ENCODE measurements around the gene SPO11. TPM values are rescaled to one million over a fixed set of nuclear protein-coding genes. Genes with fewer than 3 reads are reported as not detected.

Gene SPO11
- total and polyA plus RNA-seq, 3 experiments from 2014 or later = not detected

DNA sequence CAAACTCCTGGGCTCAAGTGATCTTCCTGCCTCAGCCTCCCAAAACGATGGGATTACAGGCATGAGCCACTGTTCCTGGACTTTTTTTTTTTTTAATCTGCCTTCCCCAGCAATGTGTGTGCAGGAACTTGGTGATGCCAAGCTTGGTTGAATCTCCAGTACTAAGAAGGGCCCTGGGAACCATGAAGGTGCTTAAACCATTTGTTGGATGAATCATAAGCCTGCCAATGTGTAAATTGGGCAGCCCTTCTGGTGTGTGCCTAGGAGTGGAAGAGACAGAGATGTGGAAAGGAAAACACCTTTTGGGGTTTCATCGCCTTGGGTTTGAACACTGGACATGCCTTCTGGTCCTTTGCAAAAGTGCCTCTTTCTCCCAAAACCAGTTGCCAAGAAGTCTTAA is 7.1 kb upstream of the SPO11 start:
- Mint-ChIP-seq H3K9me3 (peaks cover 0 to 3% (median 0%) of the 10 kb centered on the region in 5 donors), H3K27me3 (peaks cover 24 to 64% of the 10 kb centered on the region in 2 donors), H3K4me1 (no peaks in the 10 kb centered on the region), H3K27ac (no peak overlapping the region), H3K4me3 (no peak overlapping the region), H3K36me3 (peaks cover 0 to 2% (median 0%) of the 10 kb centered on the region in 3 donors)
- Histone ChIP-seq H3K27me3 (ENCODE audit: insufficient read depth, low read length, poor library complexity, severe bottlenecking) (peaks cover 4% of the 10 kb centered on the region), H3K4me1 (ENCODE audit: insufficient read depth, low read length) (no peaks in the 10 kb centered on the region), H3K27ac (ENCODE audit: low read depth, low read length) (no peak overlapping the region), H3K4me3 (ENCODE audit: low read length) (no peak overlapping the region), H3K9me3 (ENCODE audit: low read length) (no peaks in the 10 kb centered on the region), H3K36me3 (ENCODE audit: insufficient read depth, low read length) (no peaks in the 10 kb centered on the region)
- no peak for DNase-seq
- CTCF ChIA-PET = no interaction called here
- POLR2A ChIA-PET = no interaction called here

DNA sequence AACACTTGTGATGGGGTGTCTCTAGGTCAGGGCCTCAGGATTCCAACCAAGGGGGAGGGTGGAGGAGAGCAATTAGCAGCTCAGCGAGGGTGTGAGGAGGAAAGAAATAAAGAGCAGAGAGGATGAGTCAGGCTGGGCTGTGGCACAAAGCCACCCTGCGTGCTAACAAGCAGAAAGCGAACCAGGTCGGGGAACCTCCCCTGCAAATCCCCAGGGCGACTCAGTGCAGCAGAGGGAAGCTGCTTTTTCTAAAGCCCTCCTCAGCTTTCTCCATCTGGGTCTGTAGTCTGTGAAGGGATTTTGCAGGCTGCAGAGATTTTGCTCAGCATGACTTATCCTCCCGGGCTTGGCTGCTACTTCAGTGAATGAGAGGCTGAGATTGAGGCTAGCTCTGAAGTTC is 6.6 kb upstream of the SPO11 start:
- no peaks in the 10 kb centered on the region for H3K4me1 Mint-ChIP-seq
- Histone ChIP-seq H3K9me3 (ENCODE audit: low read length) (no peaks in the 10 kb centered on the region), H3K4me1 (ENCODE audit: insufficient read depth, low read length) (no peaks in the 10 kb centered on the region), H3K4me3 (ENCODE audit: low read length) (no peak overlapping the region), H3K27ac (ENCODE audit: low read depth, low read length) (no peak overlapping the region), H3K27me3 (ENCODE audit: insufficient read depth, low read length, poor library complexity, severe bottlenecking) (peaks cover 4% of the 10 kb centered on the region), H3K36me3 (ENCODE audit: insufficient read depth, low read length) (no peaks in the 10 kb centered on the region)
- H3K9me3 Mint-ChIP-seq = peaks cover 0 to 3% (median 0%) of the 10 kb centered on the region in 5 donors
- H3K4me3 Mint-ChIP-seq = no peak overlapping the region
- POLR2A ChIA-PET = no interaction called here
- peaks cover 24 to 63% of the 10 kb centered on the region in 2 donors for H3K27me3 Mint-ChIP-seq
- no peak for DNase-seq
- CTCF ChIA-PET = no interaction called here
- H3K27ac Mint-ChIP-seq = no peak overlapping the region
- peaks cover 0 to 2% (median 0%) of the 10 kb centered on the region in 3 donors for H3K36me3 Mint-ChIP-seq

DNA sequence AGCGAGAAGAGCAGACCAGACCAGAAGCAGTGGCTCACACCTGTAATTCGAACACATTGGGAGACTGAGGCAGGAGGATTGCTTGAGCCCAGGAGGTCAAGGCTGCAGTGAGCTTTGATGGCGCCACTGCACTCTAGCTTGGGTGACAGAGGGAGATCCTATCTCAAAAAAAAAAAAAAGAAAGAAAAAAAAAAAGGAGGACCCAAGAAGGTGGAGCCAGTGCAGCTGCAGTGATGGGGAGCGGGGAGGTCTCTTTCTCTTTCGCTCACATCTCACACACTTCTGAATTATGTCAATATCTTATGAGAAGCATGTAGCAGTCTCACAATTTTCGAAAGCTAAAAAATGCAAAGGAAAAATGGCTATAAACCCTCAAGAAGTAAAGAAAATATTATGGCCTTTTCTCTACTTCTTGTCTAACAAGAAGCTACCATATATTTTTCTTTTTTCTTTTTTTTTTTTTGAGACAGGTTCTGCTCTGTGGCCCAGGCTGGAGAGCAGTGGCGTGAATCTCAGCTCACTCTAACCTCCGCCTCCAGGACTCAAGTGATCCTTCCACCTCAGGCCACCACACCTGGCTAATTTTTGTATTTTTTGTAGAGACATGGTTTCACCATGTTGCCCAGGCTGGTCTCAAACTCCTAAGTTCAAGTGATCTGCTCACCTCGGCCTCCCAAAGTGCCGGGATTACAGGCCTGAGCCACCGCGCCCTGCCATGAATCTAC is 3.8 kb upstream of the SPO11 start:
- ChIA-PET POLR2A (interaction anchor here (0.7 kb wide), 1 partner anchor 904 kb away, joined by 3 read pairs; no protein-coding TSS in a partner anchor), CTCF (no interaction called here)
- Histone ChIP-seq H3K4me3 (ENCODE audit: low read length) (no peak overlapping the region), H3K4me1 (ENCODE audit: insufficient read depth, low read length) (no peaks in the 10 kb centered on the region), H3K27ac (ENCODE audit: low read depth, low read length) (no peak overlapping the region), H3K36me3 (ENCODE audit: insufficient read depth, low read length) (no peaks in the 10 kb centered on the region), H3K9me3 (ENCODE audit: low read length) (no peaks in the 10 kb centered on the region), H3K27me3 (ENCODE audit: insufficient read depth, low read length, poor library complexity, severe bottlenecking) (no peaks in the 10 kb centered on the region)
- Mint-ChIP-seq H3K9me3 (peaks cover 0 to 3% (median 0%) of the 10 kb centered on the region in 5 donors), H3K27me3 (peaks cover 21 to 60% of the 10 kb centered on the region in 2 donors), H3K27ac (no peak overlapping the region), H3K4me1 (no peaks in the 10 kb centered on the region), H3K36me3 (peaks cover 0 to 2% (median 0%) of the 10 kb centered on the region in 3 donors), H3K4me3 (no peak overlapping the region)
- DNase-seq = no peak

DNA sequence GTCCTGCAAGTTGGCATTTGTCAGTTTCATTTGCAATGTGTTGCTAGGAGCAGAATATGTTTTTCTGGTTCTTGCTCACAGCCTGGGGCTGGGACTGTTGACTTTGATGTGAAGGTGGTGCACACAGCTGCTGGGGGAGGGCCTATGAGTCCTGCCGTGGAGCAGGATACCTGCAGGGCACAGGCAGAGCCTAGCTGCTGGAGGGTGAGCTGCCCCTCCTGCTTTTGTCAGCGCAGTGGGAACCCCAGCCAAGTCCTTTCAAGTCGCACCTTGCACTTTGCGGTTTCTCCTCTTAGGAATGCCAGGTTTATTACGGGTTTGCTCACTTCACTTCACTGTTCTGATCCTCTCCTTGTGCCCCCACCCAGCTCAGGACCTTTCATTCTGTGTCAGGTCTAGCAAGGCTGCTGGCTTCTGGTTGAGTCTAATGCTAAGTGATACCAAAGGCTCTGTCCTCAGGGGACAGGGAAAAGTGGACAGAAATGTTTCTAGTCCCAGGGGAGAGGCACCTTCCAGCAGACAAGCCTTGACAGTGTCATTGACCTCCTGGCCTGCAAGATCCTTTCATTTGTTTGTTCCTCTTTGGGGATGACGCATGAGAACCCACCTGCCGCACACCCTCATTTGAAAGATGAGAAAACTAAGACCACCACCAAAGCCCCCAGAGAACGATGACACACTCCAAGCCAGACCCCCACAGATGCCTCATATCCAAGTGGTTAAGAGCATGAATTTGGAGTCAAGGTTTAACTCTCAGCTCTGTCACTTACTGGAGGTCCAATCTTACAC is 2.7 kb upstream of the SPO11 start:
- CTCF ChIA-PET = no interaction called here
- no peaks in the 10 kb centered on the region for H3K4me1 Mint-ChIP-seq
- H3K9me3 Mint-ChIP-seq = peaks cover 0 to 3% (median 0%) of the 10 kb centered on the region in 5 donors
- no peaks in the 10 kb centered on the region for H3K27me3 ChIP-seq (ENCODE audit: insufficient read depth, low read length, poor library complexity, severe bottlenecking)
- no peak overlapping the region for H3K4me3 ChIP-seq (ENCODE audit: low read length)
- H3K27me3 Mint-ChIP-seq = peaks cover 18 to 62% of the 10 kb centered on the region in 2 donors
- no peaks in the 10 kb centered on the region for H3K9me3 ChIP-seq (ENCODE audit: low read length)
- peaks cover 0 to 2% (median 0%) of the 10 kb centered on the region in 3 donors for H3K36me3 Mint-ChIP-seq
- POLR2A ChIA-PET = no interaction called here
- no peak overlapping the region for H3K27ac ChIP-seq (ENCODE audit: low read depth, low read length)
- no peak overlapping the region for H3K4me3 Mint-ChIP-seq
- no peak for DNase-seq
- no peaks in the 10 kb centered on the region for H3K4me1 ChIP-seq (ENCODE audit: insufficient read depth, low read length)
- no peak overlapping the region for H3K27ac Mint-ChIP-seq
- H3K36me3 ChIP-seq (ENCODE audit: insufficient read depth, low read length) = no peaks in the 10 kb centered on the region

DNA sequence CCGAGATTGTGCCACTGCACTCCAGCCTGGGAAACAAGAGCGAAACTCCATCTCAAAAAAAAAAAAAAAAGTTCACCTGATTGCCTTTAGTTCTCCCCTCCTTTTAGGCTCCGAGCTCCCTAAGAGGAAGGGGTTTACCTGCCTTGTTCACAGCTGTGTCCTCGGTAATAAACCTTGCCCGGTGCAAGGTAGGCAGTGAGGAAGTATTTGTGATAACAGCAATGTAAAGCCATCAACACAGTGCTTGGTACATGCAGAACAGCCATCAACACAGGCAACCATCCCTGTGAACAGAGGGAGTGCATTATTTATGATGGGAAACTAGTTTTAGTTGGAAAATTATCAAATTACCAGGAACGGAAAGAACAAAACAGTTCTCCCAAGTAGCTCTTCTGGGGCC is 1.8 kb upstream of the SPO11 start:
- POLR2A ChIA-PET = no interaction called here
- Histone ChIP-seq H3K4me3 (ENCODE audit: low read length) (no peak overlapping the region), H3K4me1 (ENCODE audit: insufficient read depth, low read length) (no peaks in the 10 kb centered on the region), H3K9me3 (ENCODE audit: low read length) (no peaks in the 10 kb centered on the region), H3K27me3 (ENCODE audit: insufficient read depth, low read length, poor library complexity, severe bottlenecking) (no peaks in the 10 kb centered on the region), H3K36me3 (ENCODE audit: insufficient read depth, low read length) (no peaks in the 10 kb centered on the region), H3K27ac (ENCODE audit: low read depth, low read length) (no peak overlapping the region)
- Mint-ChIP-seq H3K4me1 (no peaks in the 10 kb centered on the region), H3K36me3 (peaks cover 0 to 2% (median 0%) of the 10 kb centered on the region in 3 donors), H3K27me3 (peaks cover 13 to 59% of the 10 kb centered on the region in 2 donors), H3K9me3 (peaks cover 0 to 3% (median 0%) of the 10 kb centered on the region in 5 donors), H3K4me3 (no peak overlapping the region), H3K27ac (no peak overlapping the region)
- CTCF ChIA-PET = no interaction called here
- no peak for DNase-seq

DNA sequence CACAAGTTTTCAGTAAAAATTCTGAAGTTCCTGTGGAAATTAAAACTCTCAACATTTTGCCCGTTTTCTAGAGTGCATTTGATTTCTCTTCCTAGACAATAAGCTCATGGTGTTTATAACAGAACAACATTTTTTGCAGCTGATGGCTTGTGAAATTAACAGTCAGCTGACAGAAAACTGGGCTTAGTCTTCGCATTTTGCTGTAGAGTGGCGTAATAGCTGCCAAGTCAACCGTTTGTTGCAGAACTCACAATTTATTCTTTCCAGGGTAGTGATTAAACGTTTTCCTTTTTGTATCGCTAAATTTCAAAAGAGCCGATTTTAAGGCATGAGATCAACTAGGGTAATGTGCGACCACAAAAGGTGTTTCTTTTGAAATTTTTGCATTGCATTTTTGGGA is 1.4 kb downstream of the SPO11 start:
- Histone ChIP-seq H3K9me3 (ENCODE audit: low read length) (no peaks in the 10 kb centered on the region), H3K4me3 (ENCODE audit: low read length) (no peak overlapping the region), H3K27me3 (ENCODE audit: insufficient read depth, low read length, poor library complexity, severe bottlenecking) (no peaks in the 10 kb centered on the region), H3K4me1 (ENCODE audit: insufficient read depth, low read length) (no peaks in the 10 kb centered on the region), H3K27ac (ENCODE audit: low read depth, low read length) (no peak overlapping the region), H3K36me3 (ENCODE audit: insufficient read depth, low read length) (no peaks in the 10 kb centered on the region)
- ChIA-PET CTCF (no interaction called here), POLR2A (no interaction called here)
- peaks cover 14 to 58% of the 10 kb centered on the region in 2 donors for H3K27me3 Mint-ChIP-seq
- no peaks in the 10 kb centered on the region for H3K9me3 Mint-ChIP-seq
- no peaks in the 10 kb centered on the region for H3K36me3 Mint-ChIP-seq
- no peak overlapping the region for H3K4me3 Mint-ChIP-seq
- DNase-seq = no peak
- H3K27ac Mint-ChIP-seq = no peak overlapping the region
- H3K4me1 Mint-ChIP-seq = no peaks in the 10 kb centered on the region

DNA sequence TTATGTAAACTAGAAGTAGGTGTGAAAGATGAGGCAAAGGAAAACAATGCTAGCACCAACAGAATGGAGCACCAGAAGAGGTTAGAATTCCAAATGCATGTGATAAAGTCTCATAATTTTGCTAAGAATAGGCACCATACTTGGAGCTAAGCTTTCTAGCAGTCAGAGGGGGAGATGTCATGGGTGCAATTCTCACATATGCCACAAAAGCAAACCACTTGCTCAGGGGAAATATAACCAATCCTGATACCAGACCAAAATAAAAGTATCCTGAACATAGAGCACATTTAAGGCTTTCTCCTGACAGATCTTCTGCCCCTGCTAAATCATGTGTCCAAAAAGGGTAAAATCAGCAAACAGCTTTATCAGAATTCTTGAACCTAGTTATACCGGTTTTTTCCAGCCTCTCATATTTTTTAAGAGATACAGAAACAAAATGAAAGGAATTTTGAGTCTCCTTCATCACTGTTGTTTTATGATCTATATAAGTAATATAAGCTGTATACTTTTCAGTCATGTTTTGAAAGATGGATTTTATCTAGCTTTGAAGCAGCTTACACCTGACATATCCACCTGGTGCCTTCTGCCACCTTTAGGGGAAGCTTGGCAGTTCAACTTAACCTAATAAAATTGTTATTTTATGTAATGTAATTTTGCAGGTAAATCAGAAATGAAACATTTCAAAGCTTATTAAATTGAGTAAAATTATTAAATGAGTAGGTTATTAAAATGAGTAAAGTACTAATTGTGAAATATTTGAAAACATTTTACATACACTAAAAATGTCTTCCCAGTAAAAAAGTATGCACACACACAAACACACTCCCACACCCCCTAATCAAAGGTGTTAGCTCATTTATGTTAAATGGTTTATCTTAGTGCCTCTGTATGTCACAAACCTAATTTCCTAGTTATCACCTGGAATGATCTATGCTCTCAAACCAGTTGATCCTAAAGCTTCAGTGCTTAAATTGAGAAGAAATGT is 2.8 kb downstream of the SPO11 start:
- Histone ChIP-seq H3K4me1 (ENCODE audit: insufficient read depth, low read length) (no peaks in the 10 kb centered on the region), H3K9me3 (ENCODE audit: low read length) (no peaks in the 10 kb centered on the region), H3K27ac (ENCODE audit: low read depth, low read length) (no peak overlapping the region), H3K4me3 (ENCODE audit: low read length) (no peak overlapping the region), H3K27me3 (ENCODE audit: insufficient read depth, low read length, poor library complexity, severe bottlenecking) (no peaks in the 10 kb centered on the region), H3K36me3 (ENCODE audit: insufficient read depth, low read length) (no peaks in the 10 kb centered on the region)
- peaks cover 19 to 60% of the 10 kb centered on the region in 2 donors for H3K27me3 Mint-ChIP-seq
- ChIA-PET CTCF (interaction anchor here (1.1 to 1.2 kb wide), 2 partner anchors 14 kb away, joined by 3 to 4 read pairs; no protein-coding TSS in a partner anchor), POLR2A (interaction anchor here (0.5 kb wide), 1 partner anchor 958 kb away, joined by 6 read pairs; no protein-coding TSS in a partner anchor)
- no peaks in the 10 kb centered on the region for H3K9me3 Mint-ChIP-seq
- DNase-seq = no peak
- no peaks in the 10 kb centered on the region for H3K4me1 Mint-ChIP-seq
- no peak overlapping the region for H3K4me3 Mint-ChIP-seq
- H3K27ac Mint-ChIP-seq = no peak overlapping the region
- no peaks in the 10 kb centered on the region for H3K36me3 Mint-ChIP-seq
